Loucy (cell line): ENCODE measurements around the gene SCYL1.

Source experiments
- H2AFZ ChIP-seq: fragments of 200-600 bp; sonication (generic); 2 replicates; pipeline ENCODE4 v1.6.0; 2016; ENCODE audit warnings: antibody characterized with exemption, mild to moderate bottlenecking, low read length, moderate library complexity
- H3F3A ChIP-seq: fragments of 200-600 bp; 2 replicates; pipeline ENCODE4 v1.6.0; 2016; ENCODE audit warnings: antibody characterized with exemption, low read depth, mild to moderate bottlenecking
- H3K27me3 ChIP-seq: fragments of 200-600 bp; sonication (generic); 2 replicates; pipeline ENCODE4 v1.6.1; 2014; ENCODE audit warnings: low read length, mild to moderate bottlenecking; ENCODE audit not compliant: insufficient read depth, poor library complexity, severe bottlenecking
- H3K36me3 ChIP-seq: fragments of 200-600 bp; sonication (generic); 2 replicates; pipeline ENCODE4 v1.6.1; 2016; ENCODE audit warnings: low read length; ENCODE audit not compliant: insufficient read depth
- H3K4me1 ChIP-seq: fragments of 200-600 bp; sonication (generic); 2 replicates; pipeline ENCODE4 v1.5.1; 2014; ENCODE audit warnings: low read length, mild to moderate bottlenecking; ENCODE audit not compliant: insufficient read depth, poor library complexity, severe bottlenecking
- H3K4me2 ChIP-seq: fragments of 200-600 bp; sonication (generic); 2 replicates; pipeline ENCODE4 v1.6.0; 2014; ENCODE audit warnings: antibody characterized with exemption, low read length, low read depth, mild to moderate bottlenecking; ENCODE audit not compliant: poor library complexity, severe bottlenecking
- H3K4me3 ChIP-seq: fragments of 200-600 bp; sonication (generic); 2 replicates; pipeline ENCODE4 v1.5.1; 2014; ENCODE audit warnings: low read length, mild to moderate bottlenecking, mixed read lengths; ENCODE audit not compliant: poor library complexity, severe bottlenecking
- H3K79me2 ChIP-seq: fragments of 200-600 bp; sonication (generic); 2 replicates; pipeline ENCODE4 v1.6.1; 2014; ENCODE audit warnings: low read length; ENCODE audit not compliant: insufficient read depth
- H3K9ac ChIP-seq: fragments of 200-600 bp; sonication (generic); 2 replicates; pipeline ENCODE4 v1.6.0; 2014; ENCODE audit warnings: mild to moderate bottlenecking, low read depth, low read length, moderate library complexity; ENCODE audit not compliant: poor library complexity, severe bottlenecking
- H3K9me2 ChIP-seq: fragments of 200-600 bp; sonication (generic); replicated peaks from 2 replicates; pipeline ENCODE4 v1.6.1; 2016; ENCODE audit warnings: low read depth, low read length, mixed read lengths
- H3K9me3 ChIP-seq: fragments of 200-600 bp; sonication (generic); 2 replicates; pipeline ENCODE4 v1.6.1; 2014; ENCODE audit warnings: mild to moderate bottlenecking, antibody characterized with exemption, low read length, low read depth; ENCODE audit not compliant: insufficient read depth
- H4K20me1 ChIP-seq: fragments of 200-600 bp; sonication (generic); 2 replicates; pipeline ENCODE4 v1.6.0; 2014; ENCODE audit warnings: antibody characterized with exemption, low read length, mild to moderate bottlenecking; ENCODE audit not compliant: insufficient read depth, poor library complexity, severe bottlenecking
- CTCF ChIP-seq: fragments of 200-600 bp; sonication (generic); conservative IDR thresholded peaks from 2 replicates; pipeline ENCODE4 v1.5.1; 2014; ENCODE audit warnings: mild to moderate bottlenecking, antibody characterized with exemption, low read length
- EZH2phosphoT487 ChIP-seq: fragments of 200-600 bp; IDR thresholded peaks from 2 replicates; pipeline ENCODE4 v1.6.1; 2018; ENCODE audit warnings: antibody characterized with exemption, mild to moderate bottlenecking, moderate library complexity, borderline replicate concordance

Gene SCYL1

GRCh38 chr11:65502555-65503367 is 22.1 kb upstream of the SCYL1 start:
- H3K4me1 ChIP-seq, result peaks cover 46% of the 10 kb centered on the region

GRCh38 chr11:65503368-65503948 is 21.4 kb upstream of the SCYL1 start:
- H3K4me1 ChIP-seq, result peaks cover 40% of the 10 kb centered on the region

More at GRCh38 chr11:65502555-65503367, 22.1 kb upstream of the SCYL1 start:
- Histone ChIP-seq H4K20me1 (peaks cover 86% of the 10 kb centered on the region), H3K27me3 (peaks cover 53% of the 10 kb centered on the region), H3K9ac (peak overlapping the region; percentile 100), H3F3A (peaks cover 61% of the 10 kb centered on the region), H3K4me2 (peak overlapping the region; percentile 98), H3K9me3 (no peaks in the 10 kb centered on the region), H3K36me3 (peaks cover 69% of the 10 kb centered on the region), H2AFZ (no peak overlapping the region), H3K9me2 (no peaks in the 10 kb centered on the region), H3K4me3 (peak overlapping the region; percentile 95), H3K79me2 (peaks cover 96% of the 10 kb centered on the region)
- no peak for TF ChIP-seq CTCF
- TF ChIP-seq EZH2phosphoT487, result no peak

GRCh38 chr11:65503949-65504673 is 20.8 kb upstream of the SCYL1 start:
- Histone ChIP-seq H3K9me2 (no peaks in the 10 kb centered on the region), H3K4me3 (peak overlapping the region; percentile 95), H2AFZ (no peak overlapping the region), H3K36me3 (peaks cover 69% of the 10 kb centered on the region), H3K9me3 (no peaks in the 10 kb centered on the region), H3K27me3 (peaks cover 47% of the 10 kb centered on the region), H4K20me1 (peaks cover 86% of the 10 kb centered on the region), H3K4me1 (peaks cover 38% of the 10 kb centered on the region), H3K79me2 (peaks cover 85% of the 10 kb centered on the region), H3K9ac (peak overlapping the region; percentile 100), H3F3A (peaks cover 63% of the 10 kb centered on the region), H3K4me2 (peak overlapping the region; percentile 98)
- no peak for TF ChIP-seq CTCF
- TF ChIP-seq EZH2phosphoT487, result no peak

More at GRCh38 chr11:65503368-65503948, 21.4 kb upstream of the SCYL1 start:
- Histone ChIP-seq H3K27me3 (peaks cover 48% of the 10 kb centered on the region), H3K4me2 (peak overlapping the region; percentile 98), H3K4me3 (peak overlapping the region; percentile 95), H4K20me1 (peaks cover 86% of the 10 kb centered on the region), H3F3A (peaks cover 61% of the 10 kb centered on the region), H3K9me3 (no peaks in the 10 kb centered on the region), H3K79me2 (peaks cover 89% of the 10 kb centered on the region), H3K36me3 (peaks cover 69% of the 10 kb centered on the region), H3K9ac (peak overlapping the region; percentile 100), H2AFZ (no peak overlapping the region), H3K9me2 (no peaks in the 10 kb centered on the region)
- no peak for TF ChIP-seq CTCF
- no peak for TF ChIP-seq EZH2phosphoT487
